OCI-LY1 (cell line): ENCODE results near the gene COX10.

ENCODE experiments used
- H2AFZ ChIP-seq: fragments of 200-600 bp; sonication (generic), shearing (Covaris generic); 2 replicates; pipeline ENCODE4 v1.6.0; 2014; ENCODE audit warnings: antibody characterized with exemption, mild to moderate bottlenecking, low read length
- H3F3A ChIP-seq: fragments of 200-600 bp; sonication (generic), shearing (Covaris generic); 2 replicates; pipeline ENCODE4 v1.6.0; 2014; ENCODE audit warnings: mild to moderate bottlenecking, antibody characterized with exemption, low read length, moderate library complexity; ENCODE audit not compliant: insufficient read depth
- H3K27ac ChIP-seq: fragments of 200-600 bp; sonication (generic); 2 replicates; pipeline ENCODE4 v1.5.1; 2014; ENCODE audit warnings: low read length, mixed run types, mild to moderate bottlenecking, low read depth; ENCODE audit not compliant: poor library complexity, severe bottlenecking
- H3K27me3 ChIP-seq: fragments of 200-600 bp; sonication (generic); 2 replicates; pipeline ENCODE4 v1.6.0; 2014; ENCODE audit warnings: antibody characterized with exemption, mild to moderate bottlenecking, low read length, moderate library complexity; ENCODE audit not compliant: insufficient read depth
- H3K36me3 ChIP-seq: fragments of 200-600 bp; sonication (generic); 2 replicates; pipeline ENCODE4 v1.6.1; 2014; ENCODE audit warnings: mild to moderate bottlenecking, antibody characterized with exemption, low read length, moderate library complexity, mixed read lengths; ENCODE audit not compliant: insufficient read depth
- H3K4me1 ChIP-seq: fragments of 200-600 bp; sonication (generic); 2 replicates; pipeline ENCODE4 v1.5.1; 2014; ENCODE audit warnings: mild to moderate bottlenecking, low read length, moderate library complexity; ENCODE audit not compliant: insufficient read depth, severe bottlenecking
- H3K4me2 ChIP-seq: fragments of 200-600 bp; sonication (generic), shearing (Covaris generic); 2 replicates; pipeline ENCODE4 v1.6.1; 2014; ENCODE audit warnings: low read length
- H3K4me3 ChIP-seq: fragments of 200-600 bp; sonication (generic); 2 replicates; pipeline ENCODE4 v1.5.1; 2014; ENCODE audit warnings: low read length, low read depth, mild to moderate bottlenecking, mixed read lengths; ENCODE audit not compliant: poor library complexity, severe bottlenecking
- H3K79me2 ChIP-seq: fragments of 200-600 bp; shearing (Covaris generic); 2 replicates; pipeline ENCODE4 v1.6.1; 2016; ENCODE audit warnings: mixed run types, low read length, mixed read lengths; ENCODE audit not compliant: insufficient read depth
- H3K9ac ChIP-seq: fragments of 200-600 bp; sonication (generic), shearing (Covaris generic); 2 replicates; pipeline ENCODE4 v1.6.1; 2014; ENCODE audit warnings: mild to moderate bottlenecking, low read length, mixed read lengths
- H3K9me2 ChIP-seq: fragments of 200-600 bp; sonication (generic), shearing (Covaris generic); 2 replicates; pipeline ENCODE4 v1.6.1; 2014; ENCODE audit warnings: low read depth, mild to moderate bottlenecking, low read length, mixed read lengths
- H3K9me3 ChIP-seq: fragments of 200-600 bp; shearing (Covaris generic); 2 replicates; pipeline ENCODE4 v1.6.1; 2014; ENCODE audit warnings: low read length, mixed read lengths
- H4K20me1 ChIP-seq: fragments of 200-600 bp; sonication (generic), shearing (Covaris generic); 2 replicates; pipeline ENCODE4 v1.6.0; 2016; ENCODE audit warnings: mild to moderate bottlenecking, low read length; ENCODE audit not compliant: insufficient read depth
- EZH2 ChIP-seq: fragments of 200-600 bp; sonication (generic), shearing (Covaris generic); IDR thresholded peaks from 2 replicates; pipeline ENCODE4 v1.8.0; 2017; ENCODE audit warnings: borderline replicate concordance, mixed run types, mild to moderate bottlenecking, antibody characterized with exemption, low read length, moderate library complexity, mixed read lengths
- TF ChIP-seq, protein P1 (sequence below): fragments of 200-600 bp; sonication (generic), shearing (Covaris generic); IDR thresholded peaks from 2 replicates; pipeline ENCODE4 v1.5.1; 2017; ENCODE audit warnings: mild to moderate bottlenecking, antibody characterized with exemption, low read length, moderate library complexity, mixed read lengths

Gene COX10

DNA sequence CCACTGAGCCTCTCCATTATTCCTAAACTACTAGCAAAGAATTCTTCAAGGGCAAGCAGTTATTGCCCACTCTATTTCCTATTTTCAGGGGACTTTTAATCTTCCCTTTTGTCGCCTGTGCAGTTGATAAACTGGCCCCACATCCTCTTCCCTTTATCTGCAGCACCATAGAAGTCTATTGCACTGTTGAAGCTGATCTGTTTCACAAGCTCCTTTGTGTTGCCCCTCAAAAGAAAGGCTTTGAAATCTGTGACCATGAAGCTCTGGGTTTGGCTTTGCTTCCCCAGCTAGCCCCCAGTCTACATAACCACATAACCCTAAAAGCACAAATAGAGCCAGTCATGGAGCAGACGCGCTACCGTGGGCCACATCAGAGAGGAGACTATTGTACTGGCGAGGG is 130.3 kb downstream of the COX10 start:
- H3K9me3 ChIP-seq: no peaks in the 10 kb centered on the region
- H3K4me2 ChIP-seq: no peak overlapping the region
- H3K36me3 ChIP-seq: peaks cover 11% of the 10 kb centered on the region
- H3K9ac ChIP-seq: no peak overlapping the region
- H3K27ac ChIP-seq: no peak overlapping the region
- no peaks in the 10 kb centered on the region for H4K20me1 ChIP-seq
- no peaks in the 10 kb centered on the region for H3K9me2 ChIP-seq
- no peaks in the 10 kb centered on the region for H3F3A ChIP-seq
- no peaks in the 10 kb centered on the region for H3K79me2 ChIP-seq
- H3K4me3 ChIP-seq: no peak overlapping the region
- peaks cover 8% of the 10 kb centered on the region for H3K4me1 ChIP-seq
- no peaks in the 10 kb centered on the region for H3K27me3 ChIP-seq
- no peak for TF ChIP-seq EZH2
- TF ChIP-seq, protein P1, sequence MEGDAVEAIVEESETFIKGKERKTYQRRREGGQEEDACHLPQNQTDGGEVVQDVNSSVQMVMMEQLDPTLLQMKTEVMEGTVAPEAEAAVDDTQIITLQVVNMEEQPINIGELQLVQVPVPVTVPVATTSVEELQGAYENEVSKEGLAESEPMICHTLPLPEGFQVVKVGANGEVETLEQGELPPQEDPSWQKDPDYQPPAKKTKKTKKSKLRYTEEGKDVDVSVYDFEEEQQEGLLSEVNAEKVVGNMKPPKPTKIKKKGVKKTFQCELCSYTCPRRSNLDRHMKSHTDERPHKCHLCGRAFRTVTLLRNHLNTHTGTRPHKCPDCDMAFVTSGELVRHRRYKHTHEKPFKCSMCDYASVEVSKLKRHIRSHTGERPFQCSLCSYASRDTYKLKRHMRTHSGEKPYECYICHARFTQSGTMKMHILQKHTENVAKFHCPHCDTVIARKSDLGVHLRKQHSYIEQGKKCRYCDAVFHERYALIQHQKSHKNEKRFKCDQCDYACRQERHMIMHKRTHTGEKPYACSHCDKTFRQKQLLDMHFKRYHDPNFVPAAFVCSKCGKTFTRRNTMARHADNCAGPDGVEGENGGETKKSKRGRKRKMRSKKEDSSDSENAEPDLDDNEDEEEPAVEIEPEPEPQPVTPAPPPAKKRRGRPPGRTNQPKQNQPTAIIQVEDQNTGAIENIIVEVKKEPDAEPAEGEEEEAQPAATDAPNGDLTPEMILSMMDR: no peak
- H2AFZ ChIP-seq: no peak overlapping the region

DNA sequence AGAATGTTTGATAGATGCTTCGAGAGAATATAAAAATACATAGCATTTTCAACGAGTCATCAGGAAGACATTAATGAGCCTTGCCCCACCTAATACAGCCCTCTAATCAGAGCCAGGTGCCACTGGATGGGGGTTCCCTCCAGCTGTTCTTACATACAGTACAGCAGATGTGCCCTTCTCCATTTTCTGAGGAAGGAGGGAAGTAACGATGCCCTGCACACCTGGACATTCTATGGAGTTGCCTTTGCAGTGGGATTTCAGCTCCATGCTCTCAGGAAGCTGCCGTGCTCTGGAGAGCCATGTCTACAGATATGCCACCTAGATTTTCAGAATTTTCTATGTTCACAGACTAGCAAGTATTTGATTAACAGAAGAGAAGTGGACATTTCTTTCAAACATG is 131.1 kb downstream of the COX10 start:
- Histone ChIP-seq H3K4me1 (peaks cover 8% of the 10 kb centered on the region), H4K20me1 (no peaks in the 10 kb centered on the region), H3K4me2 (no peak overlapping the region), H3K27me3 (no peaks in the 10 kb centered on the region), H2AFZ (no peak overlapping the region), H3K27ac (no peak overlapping the region), H3K4me3 (no peak overlapping the region), H3K9ac (no peak overlapping the region), H3K79me2 (no peaks in the 10 kb centered on the region), H3K9me3 (no peaks in the 10 kb centered on the region), H3K36me3 (peaks cover 11% of the 10 kb centered on the region), H3F3A (no peaks in the 10 kb centered on the region), H3K9me2 (no peaks in the 10 kb centered on the region)
- TF ChIP-seq, protein P1: no peak
- no peak for TF ChIP-seq EZH2

DNA sequence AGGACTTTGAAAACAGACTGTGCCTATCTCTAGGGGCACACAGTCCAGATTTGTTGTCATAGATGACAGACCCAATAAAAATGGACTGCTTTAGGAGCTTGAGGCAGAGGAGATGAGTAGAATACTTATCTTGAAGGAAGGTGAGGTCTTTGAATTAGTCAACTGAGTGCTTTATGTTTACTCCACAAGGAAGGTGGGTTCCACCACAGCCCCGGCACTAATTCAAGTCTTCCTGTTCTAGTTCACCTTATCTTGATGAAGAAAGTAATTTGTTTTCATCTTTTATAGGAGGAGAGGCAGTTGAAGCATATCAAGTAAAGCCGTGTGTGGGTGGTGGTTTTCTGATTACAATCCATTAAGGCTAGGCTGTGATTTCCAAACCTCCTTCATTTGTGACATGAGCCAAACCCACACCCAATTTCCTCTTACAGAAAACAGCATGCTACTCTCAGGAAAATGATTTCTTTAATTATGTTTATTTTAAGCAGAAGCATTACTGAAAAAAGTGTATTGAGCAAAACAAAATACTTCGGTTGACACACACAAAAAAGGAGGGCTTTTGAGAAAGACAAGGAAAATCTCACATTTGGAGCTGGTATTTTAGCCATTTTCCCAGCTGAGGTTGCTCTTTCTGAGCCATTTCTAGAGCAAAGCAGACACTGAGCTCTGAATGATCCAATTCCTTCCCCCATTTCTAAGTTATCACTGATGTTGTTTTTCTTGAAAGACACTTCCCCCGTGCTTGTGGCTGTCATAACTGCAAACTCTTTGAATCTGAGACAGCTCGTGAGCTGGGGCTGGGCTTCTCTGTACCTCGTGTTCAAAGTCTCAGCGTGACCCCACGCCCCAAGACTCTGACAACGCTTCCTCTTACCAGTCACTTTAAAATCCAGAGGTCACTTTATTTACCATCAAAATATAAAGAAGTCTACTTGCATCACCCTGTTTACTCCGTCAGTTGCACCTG is 132.0 kb downstream of the COX10 start:
- Histone ChIP-seq H3F3A (no peaks in the 10 kb centered on the region), H3K36me3 (peaks cover 11% of the 10 kb centered on the region), H3K27ac (no peak overlapping the region), H3K4me2 (no peak overlapping the region), H3K27me3 (no peaks in the 10 kb centered on the region), H3K4me1 (peaks cover 3% of the 10 kb centered on the region), H3K4me3 (no peak overlapping the region), H3K9me3 (no peaks in the 10 kb centered on the region), H3K79me2 (no peaks in the 10 kb centered on the region), H3K9me2 (no peaks in the 10 kb centered on the region), H4K20me1 (no peaks in the 10 kb centered on the region), H2AFZ (no peak overlapping the region), H3K9ac (no peak overlapping the region)
- no peak for TF ChIP-seq EZH2
- TF ChIP-seq, protein P1: no peak
